ENCODE data around the gene CDKN2B-AS1. TPM values are rescaled to one million over a fixed set of nuclear protein-coding genes. Genes with fewer than 3 reads are reported as not detected.

CDKN2B-AS1 gene
- polyA plus RNA-seq, 1 donor (not counting 4 experiments of a cell fraction or from before 2014, with no cell fraction given), result 1.1 TPM

DNA sequence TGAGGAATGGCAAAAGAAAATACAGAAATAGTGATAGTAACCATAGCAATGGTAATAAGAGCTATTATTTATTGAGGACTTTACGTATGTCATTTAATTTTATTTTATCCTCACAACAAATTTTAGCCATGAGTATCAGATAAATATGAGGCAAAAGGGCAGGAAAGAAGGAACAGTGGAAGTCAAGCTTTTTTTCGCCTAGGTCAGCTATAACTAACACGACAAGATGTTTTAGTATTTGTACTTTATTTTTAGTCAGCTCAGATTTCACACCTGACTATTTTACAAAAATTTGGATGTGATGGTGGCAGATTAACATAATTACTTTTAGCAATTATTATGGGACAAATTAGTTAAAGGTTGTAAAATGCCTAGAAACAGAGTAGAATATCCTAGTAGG, 49.3 kb downstream of the CDKN2B-AS1 start:
- Histone ChIP-seq H3K36me3 (ENCODE audit: control insufficient read depth in 2 of 2, extremely low read depth in 1 of 2, insufficient read depth in 2 of 2, low read length in 2 of 2) (no peaks in the 10 kb centered on the region), H3K4me3 (ENCODE audit: control insufficient read depth in 2 of 3, extremely low read depth in 1 of 3, insufficient read depth in 2 of 3, low read depth in 1 of 3, low read length in 3 of 3) (no peak overlapping the region), H3K9ac (ENCODE audit: control insufficient read depth, extremely low read depth, insufficient read depth, low read length) (no peak overlapping the region), H3K4me1 (ENCODE audit: control insufficient read depth, extremely low read depth, insufficient read depth, low read length) (peaks cover 40% of the 10 kb centered on the region), H2AFZ (ENCODE audit: control insufficient read depth, low read length) (no peak overlapping the region), H3K4me2 (ENCODE audit: control insufficient read depth, extremely low read depth, insufficient read depth, low read depth, low read length) (no peak overlapping the region), H3K9me3 (ENCODE audit: control insufficient read depth, low read depth, low read length) (no peaks in the 10 kb centered on the region), H4K20me1 (ENCODE audit: control insufficient read depth, extremely low read depth, insufficient read depth, low read length) (no peaks in the 10 kb centered on the region), H3K27me3 (ENCODE audit: control insufficient read depth, extremely low read depth, insufficient read depth, low read length) (no peaks in the 10 kb centered on the region), H3K79me2 (ENCODE audit: control insufficient read depth, insufficient read depth, low read length) (no peaks in the 10 kb centered on the region), H3K27ac (ENCODE audit: control insufficient read depth, insufficient read depth, low read length) (no peak overlapping the region), H3K9me1 (ENCODE audit: control insufficient read depth, extremely low read depth, insufficient read depth, low read length) (no peaks in the 10 kb centered on the region)
- dilution Hi-C loops (cut with MboI; ENCODE audit: extremely low pct_ligation_motif_present, low sequenced_read_pairs), result loop anchor here (25.0 kb wide), 1 partner anchor 193 kb away; no protein-coding TSS in a partner anchor
- TF ChIP-seq EZH2 (IDR thresholded peaks at IDR 0.05; ENCODE audit: low read length), result no peak
- TF ChIP-seq, protein P1, sequence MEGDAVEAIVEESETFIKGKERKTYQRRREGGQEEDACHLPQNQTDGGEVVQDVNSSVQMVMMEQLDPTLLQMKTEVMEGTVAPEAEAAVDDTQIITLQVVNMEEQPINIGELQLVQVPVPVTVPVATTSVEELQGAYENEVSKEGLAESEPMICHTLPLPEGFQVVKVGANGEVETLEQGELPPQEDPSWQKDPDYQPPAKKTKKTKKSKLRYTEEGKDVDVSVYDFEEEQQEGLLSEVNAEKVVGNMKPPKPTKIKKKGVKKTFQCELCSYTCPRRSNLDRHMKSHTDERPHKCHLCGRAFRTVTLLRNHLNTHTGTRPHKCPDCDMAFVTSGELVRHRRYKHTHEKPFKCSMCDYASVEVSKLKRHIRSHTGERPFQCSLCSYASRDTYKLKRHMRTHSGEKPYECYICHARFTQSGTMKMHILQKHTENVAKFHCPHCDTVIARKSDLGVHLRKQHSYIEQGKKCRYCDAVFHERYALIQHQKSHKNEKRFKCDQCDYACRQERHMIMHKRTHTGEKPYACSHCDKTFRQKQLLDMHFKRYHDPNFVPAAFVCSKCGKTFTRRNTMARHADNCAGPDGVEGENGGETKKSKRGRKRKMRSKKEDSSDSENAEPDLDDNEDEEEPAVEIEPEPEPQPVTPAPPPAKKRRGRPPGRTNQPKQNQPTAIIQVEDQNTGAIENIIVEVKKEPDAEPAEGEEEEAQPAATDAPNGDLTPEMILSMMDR (optimal IDR thresholded peaks at IDR 0.05 in 1 of 3, IDR thresholded peaks at IDR 0.05 in 1 of 3, conservative IDR thresholded peaks at IDR 0.05 in 1 of 3; ENCODE audit: extremely low read depth in 1 of 3, insufficient read depth in 2 of 3, low read length in 3 of 3), result no peak
- no peak for DNase-seq (ENCODE audit: low read depth, low spot score)
- FAIRE-seq, result no peak

DNA sequence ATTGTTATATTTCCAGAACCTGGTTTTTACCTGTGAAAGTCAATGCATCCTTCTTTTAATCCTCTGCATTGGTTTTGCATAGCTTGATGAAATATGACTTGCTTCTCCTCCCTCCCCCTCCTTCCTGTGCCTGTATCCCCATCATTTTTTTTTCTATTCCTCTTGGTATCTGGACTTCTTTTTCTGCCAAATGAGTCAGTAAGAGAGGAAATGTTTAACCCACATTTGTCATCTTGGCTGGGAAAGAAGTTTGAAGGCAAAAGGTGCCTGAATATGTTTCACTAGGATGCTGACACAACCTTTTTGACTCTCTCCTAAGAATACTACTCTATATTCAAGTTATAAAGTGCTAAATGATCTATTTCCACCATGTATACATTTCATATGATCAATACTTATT, 50.0 kb downstream of the CDKN2B-AS1 start:
- FAIRE-seq (peak; percentile 74), DNase-seq (ENCODE audit: low read depth, low spot score) (no peak)
- no peaks in the 10 kb centered on the region for H3K27me3 ChIP-seq (ENCODE audit: control insufficient read depth, extremely low read depth, insufficient read depth, low read length)
- no peaks in the 10 kb centered on the region for H4K20me1 ChIP-seq (ENCODE audit: control insufficient read depth, extremely low read depth, insufficient read depth, low read length)
- no peak overlapping the region for H3K4me2 ChIP-seq (ENCODE audit: control insufficient read depth, extremely low read depth, insufficient read depth, low read depth, low read length)
- H3K9ac ChIP-seq (ENCODE audit: control insufficient read depth, extremely low read depth, insufficient read depth, low read length), result no peak overlapping the region
- peaks cover 43% of the 10 kb centered on the region for H3K4me1 ChIP-seq (ENCODE audit: control insufficient read depth, extremely low read depth, insufficient read depth, low read length)
- no peaks in the 10 kb centered on the region for H3K36me3 ChIP-seq (ENCODE audit: control insufficient read depth in 2 of 2, extremely low read depth in 1 of 2, insufficient read depth in 2 of 2, low read length in 2 of 2)
- H3K27ac ChIP-seq (ENCODE audit: control insufficient read depth, insufficient read depth, low read length), result no peak overlapping the region
- H3K9me1 ChIP-seq (ENCODE audit: control insufficient read depth, extremely low read depth, insufficient read depth, low read length), result no peaks in the 10 kb centered on the region
- no peaks in the 10 kb centered on the region for H3K9me3 ChIP-seq (ENCODE audit: control insufficient read depth, low read depth, low read length)
- no peaks in the 10 kb centered on the region for H3K79me2 ChIP-seq (ENCODE audit: control insufficient read depth, insufficient read depth, low read length)
- no peak overlapping the region for H2AFZ ChIP-seq (ENCODE audit: control insufficient read depth, low read length)
- TF ChIP-seq, protein P1 (optimal IDR thresholded peaks at IDR 0.05 in 1 of 3, IDR thresholded peaks at IDR 0.05 in 1 of 3, conservative IDR thresholded peaks at IDR 0.05 in 1 of 3; ENCODE audit: extremely low read depth in 1 of 3, insufficient read depth in 2 of 3, low read length in 3 of 3), result no peak
- no peak for TF ChIP-seq EZH2 (IDR thresholded peaks at IDR 0.05; ENCODE audit: low read length)
- H3K4me3 ChIP-seq (ENCODE audit: control insufficient read depth in 2 of 3, extremely low read depth in 1 of 3, insufficient read depth in 2 of 3, low read depth in 1 of 3, low read length in 3 of 3), result no peak overlapping the region
- dilution Hi-C loops (cut with MboI; ENCODE audit: extremely low pct_ligation_motif_present, low sequenced_read_pairs), result loop anchor here (25.0 kb wide), 1 partner anchor 193 kb away; no protein-coding TSS in a partner anchor

All from keratinocyte (primary cell).